ENCODE data around the gene CYFIP2.

- TF ChIP-seq CTCF (IDR thresholded peaks at IDR 0.05 in 2 of 3, conservative IDR thresholded peaks at IDR 0.05 in 1 of 3; ENCODE audit: control insufficient read depth in 2 of 3, extremely low read depth in 1 of 3, insufficient read depth in 1 of 3, low read depth in 3 of 3, low read length in 3 of 3): no peak
- TF ChIP-seq MYC (IDR thresholded peaks at IDR 0.05; ENCODE audit: insufficient read depth, insufficient read length, insufficient replicate concordance, low read length, severe bottlenecking): no peak
- no peak for TF ChIP-seq CEBPB (IDR thresholded peaks at IDR 0.05; ENCODE audit: borderline replicate concordance in 1 of 2, low read depth in 2 of 2, low read length in 2 of 2)
- TF ChIP-seq EZH2 (IDR thresholded peaks at IDR 0.05; ENCODE audit: borderline replicate concordance, control insufficient read depth, low read depth, low read length): no peak
- TF ChIP-seq NFYA (IDR thresholded peaks at IDR 0.05; ENCODE audit: borderline replicate concordance, low read depth, low read length): no peak
- no peak for TF ChIP-seq E2F8 (IDR thresholded peaks at IDR 0.05; ENCODE audit: low read depth, partially characterized antibody)
These were observed 93.6 kb downstream of the CYFIP2 start for GRCh38 chr5:157359356-157360055.
